HepG2 (cell line): Measurements from ENCODE around the gene SMIM11. TPM values are rescaled to one million over a fixed set of nuclear protein-coding genes. Genes with fewer than 3 reads are reported as not detected.

Experiments used
- DMAP1 ChIP-seq: IDR thresholded peaks from 2 replicates; pipeline ENCODE4 v1.6.1; 2016
- ETS1 ChIP-seq: sonication (generic); formaldehyde crosslinking; IDR thresholded peaks from 2 replicates; pipeline ENCODE4 v1.4.0; 2020; ENCODE audit warnings: missing genetic modification reagents
- FOXP1 ChIP-seq, 2 experiments: fragments of 450-650 bp in 1 of 2; IDR thresholded peaks; 2 replicates each; pipeline ENCODE4 v1.6.1; 2017 to 2018; ENCODE audit warnings: antibody characterized with exemption in 1 of 2
- GABPB1 ChIP-seq: IDR thresholded peaks from 2 replicates; pipeline ENCODE4 v1.6.1; 2016; ENCODE audit warnings: mild to moderate bottlenecking, missing genetic modification reagents, moderate library complexity, missing compliant biosample characterization
- HNF1A ChIP-seq, 2 experiments: sonication (generic) in 1 of 2; formaldehyde crosslinking in 1 of 2; IDR thresholded peaks; 2 replicates each; pipeline versions ENCODE4 v1.4.0 to v1.6.1; 2016 to 2020; ENCODE audit warnings: borderline replicate concordance in 1 of 2, low read depth in 1 of 2, mild to moderate bottlenecking in 1 of 2, missing genetic modification reagents in 1 of 2
- MBD4 ChIP-seq: IDR thresholded peaks from 2 replicates; pipeline ENCODE4 v1.6.1; 2012; ENCODE audit warnings: low read length, inconsistent platforms, borderline replicate concordance
- MZF1 ChIP-seq: sonication (generic); formaldehyde crosslinking; IDR thresholded peaks from 2 replicates; pipeline ENCODE4 v1.8.1; 2023; ENCODE audit warnings: mild to moderate bottlenecking, missing genetic modification reagents, borderline replicate concordance
- SOX13 ChIP-seq, 3 experiments: fragments of 450-650 bp in 1 of 3; sonication (generic) in 1 of 3; formaldehyde crosslinking in 1 of 3; IDR thresholded peaks in 2 of 3; conservative IDR thresholded peaks in 1 of 3; 2 replicates each; pipeline versions ENCODE4 v1.5.0 to v1.6.1; 2016 to 2020; ENCODE audit warnings: antibody characterized with exemption in 1 of 3, mild to moderate bottlenecking in 1 of 3, missing compliant biosample characterization in 1 of 3, missing genetic modification reagents in 1 of 3, moderate library complexity in 1 of 3
- SOX6 ChIP-seq, 2 experiments: fragments of 450-650 bp in 1 of 2; sonication (generic) in 1 of 2; formaldehyde crosslinking in 1 of 2; IDR thresholded peaks; 2 replicates each; pipeline versions ENCODE4 v1.4.0 to v1.6.1; 2017 to 2020; ENCODE audit warnings: antibody characterized with exemption in 1 of 2, mild to moderate bottlenecking in 1 of 2, missing genetic modification reagents in 1 of 2
- ZBTB43 ChIP-seq: sonication (generic); formaldehyde crosslinking; conservative IDR thresholded peaks from 2 replicates; pipeline ENCODE4 v1.4.0; 2020; ENCODE audit warnings: missing genetic modification reagents
- ZFP36L1 ChIP-seq: sonication (generic); formaldehyde crosslinking; IDR thresholded peaks from 2 replicates; pipeline ENCODE4 v1.8.0; 2022; ENCODE audit warnings: mild to moderate bottlenecking, missing genetic modification reagents, moderate library complexity
- ZFP41 ChIP-seq: sonication (generic); formaldehyde crosslinking; IDR thresholded peaks from 2 replicates; pipeline ENCODE4 v1.4.0; 2020; ENCODE audit warnings: mild to moderate bottlenecking, missing genetic modification reagents, borderline replicate concordance
- ZKSCAN8 ChIP-seq: IDR thresholded peaks from 2 replicates; pipeline ENCODE4 v1.6.1; 2016; ENCODE audit warnings: borderline replicate concordance, missing genetic modification reagents, missing compliant biosample characterization
- ZNF501 ChIP-seq: sonication (generic); formaldehyde crosslinking; IDR thresholded peaks from 2 replicates; pipeline ENCODE4 v1.5.1; 2020; ENCODE audit warnings: mild to moderate bottlenecking, moderate library complexity, missing genetic modification reagents
- ZNF629 ChIP-seq: sonication (generic); formaldehyde crosslinking; conservative IDR thresholded peaks from 2 replicates; pipeline ENCODE4 v1.5.0; 2020; ENCODE audit warnings: missing genetic modification reagents
- ZNF792 ChIP-seq: IDR thresholded peaks from 2 replicates; pipeline ENCODE4 v1.6.1; 2016
- polyA plus RNA-seq, 8 experiments: library from polyadenylated mRNA; depleted of rRNA in 3 of 8; stranded (reverse) in 7 of 8; unstranded in 1 of 8; fragments of >200 nt; fragmentation: Illumina TruSeq in 4 of 8; extraction: Trizol in 4 of 8; gene quantifications; 2 replicates each; pipeline versions ENCODE4 v1.2.1 to v1.2.3, GENCODE V29; 2011 to 2016; ENCODE audit warnings: low read depth in 4 of 8, missing spikeins in 1 of 8, mixed read lengths in 1 of 8; ENCODE audit not compliant: insufficient read depth in 1 of 8
- total RNA-seq, 5 experiments: library from RNA; depleted of rRNA; stranded (reverse); fragments of >200 nt; fragmentation: Illumina TruSeq; extraction: Trizol; gene quantifications; 2 replicates each; pipeline ENCODE4 v1.2.3, GENCODE V29; 2016; ENCODE audit warnings: low read depth in 1 of 5
- TF ChIP-seq, protein P1 (sequence below), 2 experiments: fragments of 450-650 bp in 1 of 2; sonication (generic) in 1 of 2; formaldehyde crosslinking; IDR thresholded peaks; 2 replicates each; pipeline versions ENCODE4 v1.5.0 to v1.8.0; 2020 to 2022; ENCODE audit warnings: mild to moderate bottlenecking in 1 of 2, missing genetic modification reagents in 1 of 2
- TF ChIP-seq, protein P2 (sequence below): sonication (generic); formaldehyde crosslinking; IDR thresholded peaks from 2 replicates; pipeline ENCODE4 v1.5.1; 2020; ENCODE audit warnings: missing genetic modification reagents, mild to moderate bottlenecking, borderline replicate concordance

SMIM11 gene
- total and polyA plus RNA-seq, 2 of the 13 experiments (the other 11 are each of a cell fraction or from before 2014, with no cell fraction given), result 6.4 to 18.9 TPM

DNA sequence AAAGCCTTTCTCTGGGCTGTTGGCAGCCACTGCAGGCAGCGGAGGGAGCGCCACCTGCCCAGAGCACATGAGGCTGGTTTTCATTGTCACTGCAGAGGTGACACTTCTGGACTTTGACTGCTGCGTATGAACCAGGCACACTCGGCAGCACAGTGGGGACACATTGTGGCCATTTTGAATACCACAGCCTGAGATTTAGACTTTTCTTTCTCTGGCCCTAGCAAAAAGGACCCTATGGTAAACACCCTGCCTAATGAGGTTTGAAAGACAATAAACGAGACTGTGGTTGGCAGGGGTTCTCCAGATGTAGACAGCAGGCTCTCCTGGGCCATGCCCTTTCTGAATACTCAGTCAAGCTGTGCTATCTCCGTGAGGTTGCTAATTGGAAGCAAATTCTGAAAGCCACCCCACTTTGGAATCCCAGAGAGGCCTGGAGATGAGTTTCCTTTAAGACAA is 23.5 kb upstream of the SMIM11 start (continued):
- TF ChIP-seq HNF1A (IDR thresholded peaks at IDR 0.05; ENCODE audit: low read depth), result no peak
- TF ChIP-seq HNF1A (CRISPR knock-in tag; IDR thresholded peaks at IDR 0.05; ENCODE audit: borderline replicate concordance), result no peak
- no peak for TF ChIP-seq SOX13 (IDR thresholded peaks at IDR 0.05)
- TF ChIP-seq SOX13 (CRISPR knock-in tag; conservative IDR thresholded peaks at IDR 0.05 in 1 of 2, IDR thresholded peaks at IDR 0.05 in 1 of 2), result peak in 1 of 2 experiments; percentile 60; a peak in 1 of 4 replicates
- TF ChIP-seq ETS1 (CRISPR knock-in tag), result no peak
- no peak for TF ChIP-seq SOX6 (IDR thresholded peaks at IDR 0.05)
- peak; percentile 60 for TF ChIP-seq SOX6 (CRISPR knock-in tag; IDR thresholded peaks at IDR 0.05)
- TF ChIP-seq MBD4, result no peak
- TF ChIP-seq ZNF501, result no peak
- no peak for TF ChIP-seq MZF1 (CRISPR knock-in tag)
- no peak for TF ChIP-seq ZFP36L1 (CRISPR knock-in tag)
- TF ChIP-seq GABPB1 (CRISPR knock-in tag), result no peak
- TF ChIP-seq ZNF792 (CRISPR knock-in tag), result peak; percentile 21; the same call in 1 of the 2 replicates
- no peak for TF ChIP-seq ZBTB43
- 0 out of 2 replicates have a peak, but pooled peaks have one; percentile 23 for TF ChIP-seq ZKSCAN8 (CRISPR knock-in tag)
- no peak for TF ChIP-seq ZFP41 (CRISPR knock-in tag)
- TF ChIP-seq, protein P1, sequence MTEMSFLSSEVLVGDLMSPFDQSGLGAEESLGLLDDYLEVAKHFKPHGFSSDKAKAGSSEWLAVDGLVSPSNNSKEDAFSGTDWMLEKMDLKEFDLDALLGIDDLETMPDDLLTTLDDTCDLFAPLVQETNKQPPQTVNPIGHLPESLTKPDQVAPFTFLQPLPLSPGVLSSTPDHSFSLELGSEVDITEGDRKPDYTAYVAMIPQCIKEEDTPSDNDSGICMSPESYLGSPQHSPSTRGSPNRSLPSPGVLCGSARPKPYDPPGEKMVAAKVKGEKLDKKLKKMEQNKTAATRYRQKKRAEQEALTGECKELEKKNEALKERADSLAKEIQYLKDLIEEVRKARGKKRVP (CRISPR knock-in tag; IDR thresholded peaks at IDR 0.05), result no peak
- TF ChIP-seq, protein P2, sequence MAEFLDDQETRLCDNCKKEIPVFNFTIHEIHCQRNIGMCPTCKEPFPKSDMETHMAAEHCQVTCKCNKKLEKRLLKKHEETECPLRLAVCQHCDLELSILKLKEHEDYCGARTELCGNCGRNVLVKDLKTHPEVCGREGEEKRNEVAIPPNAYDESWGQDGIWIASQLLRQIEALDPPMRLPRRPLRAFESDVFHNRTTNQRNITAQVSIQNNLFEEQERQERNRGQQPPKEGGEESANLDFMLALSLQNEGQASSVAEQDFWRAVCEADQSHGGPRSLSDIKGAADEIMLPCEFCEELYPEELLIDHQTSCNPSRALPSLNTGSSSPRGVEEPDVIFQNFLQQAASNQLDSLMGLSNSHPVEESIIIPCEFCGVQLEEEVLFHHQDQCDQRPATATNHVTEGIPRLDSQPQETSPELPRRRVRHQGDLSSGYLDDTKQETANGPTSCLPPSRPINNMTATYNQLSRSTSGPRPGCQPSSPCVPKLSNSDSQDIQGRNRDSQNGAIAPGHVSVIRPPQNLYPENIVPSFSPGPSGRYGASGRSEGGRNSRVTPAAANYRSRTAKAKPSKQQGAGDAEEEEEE (CRISPR knock-in tag), result no peak
- no peak for TF ChIP-seq FOXP1 (IDR thresholded peaks at IDR 0.05)
- TF ChIP-seq FOXP1 (CRISPR knock-in tag; IDR thresholded peaks at IDR 0.05), result no peak
- TF ChIP-seq ZNF629 (CRISPR knock-in tag), result no peak
- TF ChIP-seq DMAP1 (CRISPR knock-in tag), result peak; percentile 59; the same call in 1 of the 2 replicates
